ENCODE measurements around the gene NDUFS6. TPM values are rescaled to one million over a fixed set of nuclear protein-coding genes. Genes with fewer than 3 reads are reported as not detected.

The NDUFS6 gene
- total RNA-seq, 1 donor from 2014 or later: 35.1 TPM

DNA sequence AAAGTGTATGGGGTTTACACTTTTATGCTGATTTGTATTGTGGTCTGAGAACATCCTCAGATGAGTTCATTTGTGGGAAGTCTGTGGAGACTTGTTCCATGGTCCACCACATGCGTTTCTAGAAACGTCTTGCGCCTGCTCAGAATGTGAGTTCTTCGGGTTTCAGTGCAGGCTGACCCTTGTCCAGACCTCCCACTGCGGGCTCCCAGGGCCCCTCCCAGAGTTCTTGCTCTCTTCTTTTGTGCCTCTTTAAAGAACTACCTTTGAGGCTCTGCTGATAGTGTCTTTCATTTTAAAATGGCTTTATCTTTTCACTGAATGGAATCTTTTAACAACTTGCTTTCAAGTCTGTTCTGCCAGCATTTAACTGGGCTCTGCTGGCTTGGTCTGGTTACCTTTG lies 17.6 kb downstream of the NDUFS6 start:
- H3K9me3 Mint-ChIP-seq (ENCODE audit: unreplicated experiment): no peaks in the 10 kb centered on the region
- peaks cover 69% of the 10 kb centered on the region for H3K36me3 Mint-ChIP-seq (ENCODE audit: unreplicated experiment)
- no peaks in the 10 kb centered on the region for H3K27me3 Mint-ChIP-seq (ENCODE audit: unreplicated experiment)
- H3K4me3 Mint-ChIP-seq (ENCODE audit: unreplicated experiment): no peak overlapping the region
- no peak overlapping the region for H3K27ac Mint-ChIP-seq (ENCODE audit: unreplicated experiment)
- no peak for DNase-seq (ENCODE audit: extremely low spot score, unreplicated experiment)
- TF ChIP-seq, protein P1, sequence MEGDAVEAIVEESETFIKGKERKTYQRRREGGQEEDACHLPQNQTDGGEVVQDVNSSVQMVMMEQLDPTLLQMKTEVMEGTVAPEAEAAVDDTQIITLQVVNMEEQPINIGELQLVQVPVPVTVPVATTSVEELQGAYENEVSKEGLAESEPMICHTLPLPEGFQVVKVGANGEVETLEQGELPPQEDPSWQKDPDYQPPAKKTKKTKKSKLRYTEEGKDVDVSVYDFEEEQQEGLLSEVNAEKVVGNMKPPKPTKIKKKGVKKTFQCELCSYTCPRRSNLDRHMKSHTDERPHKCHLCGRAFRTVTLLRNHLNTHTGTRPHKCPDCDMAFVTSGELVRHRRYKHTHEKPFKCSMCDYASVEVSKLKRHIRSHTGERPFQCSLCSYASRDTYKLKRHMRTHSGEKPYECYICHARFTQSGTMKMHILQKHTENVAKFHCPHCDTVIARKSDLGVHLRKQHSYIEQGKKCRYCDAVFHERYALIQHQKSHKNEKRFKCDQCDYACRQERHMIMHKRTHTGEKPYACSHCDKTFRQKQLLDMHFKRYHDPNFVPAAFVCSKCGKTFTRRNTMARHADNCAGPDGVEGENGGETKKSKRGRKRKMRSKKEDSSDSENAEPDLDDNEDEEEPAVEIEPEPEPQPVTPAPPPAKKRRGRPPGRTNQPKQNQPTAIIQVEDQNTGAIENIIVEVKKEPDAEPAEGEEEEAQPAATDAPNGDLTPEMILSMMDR (IDR thresholded peaks at IDR 0.05): no peak
- no peaks in the 10 kb centered on the region for H3K4me1 Mint-ChIP-seq (ENCODE audit: unreplicated experiment)

DNA sequence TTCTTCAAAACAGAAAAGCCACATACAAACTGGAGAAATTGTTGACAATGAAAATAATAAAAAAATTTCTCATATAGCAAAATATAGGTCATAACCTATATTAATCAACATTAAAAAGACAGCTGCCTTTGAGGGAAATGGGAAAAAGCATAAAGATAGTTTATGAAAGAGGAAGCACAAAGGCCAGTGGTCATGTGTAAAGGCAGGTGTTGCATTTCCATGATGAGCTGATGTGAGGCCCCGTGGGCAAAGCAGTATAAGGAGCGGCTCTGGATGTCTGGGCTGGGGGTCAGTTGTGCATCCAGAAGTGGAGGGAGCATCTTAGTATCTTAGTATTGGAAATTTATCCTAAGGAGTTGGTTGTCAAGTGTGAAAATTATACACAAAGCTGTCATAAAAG lies 18.3 kb downstream of the NDUFS6 start:
- H3K4me1 Mint-ChIP-seq (ENCODE audit: unreplicated experiment): no peaks in the 10 kb centered on the region
- TF ChIP-seq, protein P1 (IDR thresholded peaks at IDR 0.05): no peak
- H3K36me3 Mint-ChIP-seq (ENCODE audit: unreplicated experiment): peaks cover 64% of the 10 kb centered on the region
- H3K4me3 Mint-ChIP-seq (ENCODE audit: unreplicated experiment): no peak overlapping the region
- DNase-seq (ENCODE audit: extremely low spot score, unreplicated experiment): no peak
- no peak overlapping the region for H3K27ac Mint-ChIP-seq (ENCODE audit: unreplicated experiment)
- H3K9me3 Mint-ChIP-seq (ENCODE audit: unreplicated experiment): no peaks in the 10 kb centered on the region
- no peaks in the 10 kb centered on the region for H3K27me3 Mint-ChIP-seq (ENCODE audit: unreplicated experiment)

DNA sequence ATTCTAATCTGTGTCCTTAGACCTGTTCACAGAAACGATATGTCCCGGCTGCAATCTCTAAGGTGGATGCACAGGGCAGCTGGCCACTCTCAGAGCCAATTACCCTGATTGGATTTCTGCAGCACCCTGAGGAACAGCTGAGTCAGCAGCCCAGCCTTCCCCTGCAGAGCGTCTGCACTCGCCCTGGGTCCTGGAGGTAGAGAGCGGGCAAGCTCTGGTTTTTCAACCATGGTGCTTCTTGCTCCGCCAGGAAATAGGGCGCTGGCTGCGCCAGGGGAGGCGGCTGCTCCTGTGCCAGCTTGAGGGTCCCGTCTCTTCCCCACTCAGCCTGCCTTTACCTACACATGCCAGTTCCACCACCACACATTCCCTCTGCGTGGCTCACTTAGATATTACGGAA lies 19.2 kb downstream of the NDUFS6 start:
- no peak for DNase-seq (ENCODE audit: extremely low spot score, unreplicated experiment)
- Mint-ChIP-seq H3K9me3 (ENCODE audit: unreplicated experiment) (no peaks in the 10 kb centered on the region), H3K36me3 (ENCODE audit: unreplicated experiment) (peaks cover 57% of the 10 kb centered on the region), H3K4me1 (ENCODE audit: unreplicated experiment) (no peaks in the 10 kb centered on the region), H3K27me3 (ENCODE audit: unreplicated experiment) (no peaks in the 10 kb centered on the region), H3K27ac (ENCODE audit: unreplicated experiment) (no peak overlapping the region), H3K4me3 (ENCODE audit: unreplicated experiment) (no peak overlapping the region)
- TF ChIP-seq, protein P1 (IDR thresholded peaks at IDR 0.05): no peak

DNA sequence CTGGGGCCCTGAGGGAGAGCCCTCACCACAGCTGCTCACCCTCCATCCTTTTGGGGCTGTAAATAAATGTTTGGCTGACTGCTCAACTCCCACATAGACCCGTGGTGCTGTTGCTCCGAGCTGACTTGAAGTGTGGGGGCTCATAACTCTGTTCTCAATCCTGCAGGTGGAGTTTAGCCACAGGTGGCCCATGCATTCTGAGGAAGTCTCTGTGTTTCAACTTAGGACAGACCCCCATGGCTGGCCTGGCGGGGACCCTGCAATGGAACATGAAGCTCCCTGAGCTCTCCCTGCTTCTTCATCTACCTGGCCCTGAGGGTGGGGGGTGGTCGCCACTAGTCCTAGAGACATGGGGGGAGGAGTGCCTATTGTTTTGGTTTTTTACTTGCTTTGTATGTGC lies 19.7 kb downstream of the NDUFS6 start:
- H3K36me3 Mint-ChIP-seq (ENCODE audit: unreplicated experiment): peaks cover 56% of the 10 kb centered on the region
- no peak for DNase-seq (ENCODE audit: extremely low spot score, unreplicated experiment)
- no peaks in the 10 kb centered on the region for H3K4me1 Mint-ChIP-seq (ENCODE audit: unreplicated experiment)
- H3K27me3 Mint-ChIP-seq (ENCODE audit: unreplicated experiment): no peaks in the 10 kb centered on the region
- TF ChIP-seq, protein P1 (IDR thresholded peaks at IDR 0.05): no peak
- no peak overlapping the region for H3K4me3 Mint-ChIP-seq (ENCODE audit: unreplicated experiment)
- H3K27ac Mint-ChIP-seq (ENCODE audit: unreplicated experiment): no peak overlapping the region
- no peaks in the 10 kb centered on the region for H3K9me3 Mint-ChIP-seq (ENCODE audit: unreplicated experiment)

DNA sequence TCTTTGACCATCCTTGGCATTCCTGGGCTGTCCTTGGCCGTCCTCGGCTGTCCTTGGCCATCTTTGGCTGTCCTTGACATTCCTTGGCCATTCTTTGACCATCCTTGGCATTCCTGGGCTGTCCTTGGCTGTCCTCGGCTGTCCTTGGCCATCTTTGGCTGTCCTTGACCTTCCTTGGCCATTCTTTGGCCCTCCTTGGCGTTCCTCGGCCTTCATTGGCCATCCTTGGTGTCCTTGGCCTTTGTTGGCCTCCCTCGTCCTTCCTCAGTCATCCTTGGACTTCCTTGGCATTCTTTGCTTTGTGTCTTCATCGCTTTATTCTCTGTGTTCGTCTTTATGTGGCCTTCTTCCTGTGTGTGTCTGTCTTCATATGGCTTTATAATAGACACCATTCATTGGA lies 20.7 kb downstream of the NDUFS6 start:
- DNase-seq (ENCODE audit: extremely low spot score, unreplicated experiment): no peak
- Mint-ChIP-seq H3K36me3 (ENCODE audit: unreplicated experiment) (peaks cover 54% of the 10 kb centered on the region), H3K9me3 (ENCODE audit: unreplicated experiment) (no peaks in the 10 kb centered on the region), H3K4me3 (ENCODE audit: unreplicated experiment) (no peak overlapping the region), H3K27ac (ENCODE audit: unreplicated experiment) (no peak overlapping the region), H3K27me3 (ENCODE audit: unreplicated experiment) (no peaks in the 10 kb centered on the region), H3K4me1 (ENCODE audit: unreplicated experiment) (no peaks in the 10 kb centered on the region)
- TF ChIP-seq, protein P1 (IDR thresholded peaks at IDR 0.05): no peak
